ENCODE data around the gene USP25.

Gene USP25

DNA sequence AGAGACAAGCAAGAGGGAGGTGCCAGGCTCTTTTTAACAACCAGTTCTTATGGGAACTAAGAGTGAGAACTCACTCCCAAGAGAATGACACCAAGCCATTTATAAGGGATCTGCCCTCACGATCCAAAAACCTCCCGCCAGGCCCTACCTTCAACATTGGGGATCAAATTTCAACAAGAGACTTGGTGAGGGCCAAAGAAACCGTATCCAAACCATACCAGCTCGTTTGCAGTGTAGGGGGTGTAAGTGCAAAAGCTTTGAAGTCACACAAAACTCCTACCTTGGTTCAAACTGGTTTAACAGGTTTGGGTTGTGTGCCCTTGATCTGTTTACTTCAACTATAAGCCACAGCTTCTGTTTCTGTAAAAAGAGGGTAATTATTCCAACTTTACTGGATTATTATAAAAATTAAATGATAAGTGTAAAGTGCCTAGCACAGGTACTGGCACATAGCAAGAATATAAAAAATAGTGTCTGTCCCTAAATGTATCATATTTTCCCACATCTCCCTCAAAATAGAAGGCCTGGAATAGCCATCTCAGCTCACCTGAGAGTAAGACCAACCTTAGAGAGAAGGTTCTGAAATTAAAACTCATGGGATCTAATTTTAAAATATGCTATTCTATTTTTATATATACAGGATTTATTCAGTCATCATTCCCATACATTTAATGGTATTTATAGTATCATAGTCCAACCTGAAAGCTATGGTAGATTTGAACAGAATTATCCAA lies 7.0 kb upstream of the USP25 start:
- TF ChIP-seq POLR2AphosphoS5 (IDR thresholded peaks at IDR 0.05; ENCODE audit: low read depth) = no peak
- TF ChIP-seq, protein P1, sequence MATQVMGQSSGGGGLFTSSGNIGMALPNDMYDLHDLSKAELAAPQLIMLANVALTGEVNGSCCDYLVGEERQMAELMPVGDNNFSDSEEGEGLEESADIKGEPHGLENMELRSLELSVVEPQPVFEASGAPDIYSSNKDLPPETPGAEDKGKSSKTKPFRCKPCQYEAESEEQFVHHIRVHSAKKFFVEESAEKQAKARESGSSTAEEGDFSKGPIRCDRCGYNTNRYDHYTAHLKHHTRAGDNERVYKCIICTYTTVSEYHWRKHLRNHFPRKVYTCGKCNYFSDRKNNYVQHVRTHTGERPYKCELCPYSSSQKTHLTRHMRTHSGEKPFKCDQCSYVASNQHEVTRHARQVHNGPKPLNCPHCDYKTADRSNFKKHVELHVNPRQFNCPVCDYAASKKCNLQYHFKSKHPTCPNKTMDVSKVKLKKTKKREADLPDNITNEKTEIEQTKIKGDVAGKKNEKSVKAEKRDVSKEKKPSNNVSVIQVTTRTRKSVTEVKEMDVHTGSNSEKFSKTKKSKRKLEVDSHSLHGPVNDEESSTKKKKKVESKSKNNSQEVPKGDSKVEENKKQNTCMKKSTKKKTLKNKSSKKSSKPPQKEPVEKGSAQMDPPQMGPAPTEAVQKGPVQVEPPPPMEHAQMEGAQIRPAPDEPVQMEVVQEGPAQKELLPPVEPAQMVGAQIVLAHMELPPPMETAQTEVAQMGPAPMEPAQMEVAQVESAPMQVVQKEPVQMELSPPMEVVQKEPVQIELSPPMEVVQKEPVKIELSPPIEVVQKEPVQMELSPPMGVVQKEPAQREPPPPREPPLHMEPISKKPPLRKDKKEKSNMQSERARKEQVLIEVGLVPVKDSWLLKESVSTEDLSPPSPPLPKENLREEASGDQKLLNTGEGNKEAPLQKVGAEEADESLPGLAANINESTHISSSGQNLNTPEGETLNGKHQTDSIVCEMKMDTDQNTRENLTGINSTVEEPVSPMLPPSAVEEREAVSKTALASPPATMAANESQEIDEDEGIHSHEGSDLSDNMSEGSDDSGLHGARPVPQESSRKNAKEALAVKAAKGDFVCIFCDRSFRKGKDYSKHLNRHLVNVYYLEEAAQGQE (IDR thresholded peaks at IDR 0.05; ENCODE audit: insufficient replicate concordance, low read depth) = no peak
- no peak for TF ChIP-seq SPI1 (IDR thresholded peaks at IDR 0.05; ENCODE audit: borderline replicate concordance, low read depth)
- no peak for TF ChIP-seq GABPA (IDR thresholded peaks at IDR 0.05; ENCODE audit: low read depth)
- TF ChIP-seq, protein P2, sequence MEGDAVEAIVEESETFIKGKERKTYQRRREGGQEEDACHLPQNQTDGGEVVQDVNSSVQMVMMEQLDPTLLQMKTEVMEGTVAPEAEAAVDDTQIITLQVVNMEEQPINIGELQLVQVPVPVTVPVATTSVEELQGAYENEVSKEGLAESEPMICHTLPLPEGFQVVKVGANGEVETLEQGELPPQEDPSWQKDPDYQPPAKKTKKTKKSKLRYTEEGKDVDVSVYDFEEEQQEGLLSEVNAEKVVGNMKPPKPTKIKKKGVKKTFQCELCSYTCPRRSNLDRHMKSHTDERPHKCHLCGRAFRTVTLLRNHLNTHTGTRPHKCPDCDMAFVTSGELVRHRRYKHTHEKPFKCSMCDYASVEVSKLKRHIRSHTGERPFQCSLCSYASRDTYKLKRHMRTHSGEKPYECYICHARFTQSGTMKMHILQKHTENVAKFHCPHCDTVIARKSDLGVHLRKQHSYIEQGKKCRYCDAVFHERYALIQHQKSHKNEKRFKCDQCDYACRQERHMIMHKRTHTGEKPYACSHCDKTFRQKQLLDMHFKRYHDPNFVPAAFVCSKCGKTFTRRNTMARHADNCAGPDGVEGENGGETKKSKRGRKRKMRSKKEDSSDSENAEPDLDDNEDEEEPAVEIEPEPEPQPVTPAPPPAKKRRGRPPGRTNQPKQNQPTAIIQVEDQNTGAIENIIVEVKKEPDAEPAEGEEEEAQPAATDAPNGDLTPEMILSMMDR (IDR thresholded peaks at IDR 0.05; ENCODE audit: insufficient read depth, low read length) = no peak
- Histone ChIP-seq H3K27me3 (ENCODE audit: insufficient read depth, poor library complexity, severe bottlenecking) (no peaks in the 10 kb centered on the region), H3K27ac (replicated peaks) (no peak overlapping the region), H3K4me3 (replicated peaks; ENCODE audit: insufficient read depth, low read length) (no peak overlapping the region)
- DNase-seq (ENCODE audit: low read depth in 1 of 2, low spot score in 1 of 2) = no peak

DNA sequence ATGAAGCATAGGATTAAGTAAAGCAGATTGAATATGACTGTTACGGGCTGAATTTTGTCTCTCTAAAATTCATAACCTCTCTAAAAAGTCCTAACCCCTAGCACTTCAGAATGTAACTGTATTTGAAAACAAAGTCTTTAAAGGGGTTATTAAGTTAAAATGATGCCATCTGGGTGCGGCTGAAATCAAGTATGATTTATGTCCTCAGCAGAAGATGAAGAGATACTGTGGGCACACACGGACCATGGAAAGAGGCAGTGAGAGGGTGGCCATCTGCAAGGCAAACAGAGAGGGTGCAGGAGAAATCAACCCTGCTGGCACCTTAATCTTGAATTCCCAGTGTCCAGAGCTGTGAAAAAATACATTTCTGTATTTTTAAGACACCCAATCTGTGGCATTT lies 3.8 kb upstream of the USP25 start:
- no peak overlapping the region for H3K27ac ChIP-seq (replicated peaks)
- H3K4me3 ChIP-seq (replicated peaks; ENCODE audit: insufficient read depth, low read length) = no peak overlapping the region
- DNase-seq (ENCODE audit: low read depth in 1 of 2, low spot score in 1 of 2) = no peak
- no peak for TF ChIP-seq GABPA (IDR thresholded peaks at IDR 0.05; ENCODE audit: low read depth)
- TF ChIP-seq POLR2AphosphoS5 (IDR thresholded peaks at IDR 0.05; ENCODE audit: low read depth) = no peak
- TF ChIP-seq SPI1 (IDR thresholded peaks at IDR 0.05; ENCODE audit: borderline replicate concordance, low read depth) = no peak
- TF ChIP-seq, protein P2 (IDR thresholded peaks at IDR 0.05; ENCODE audit: insufficient read depth, low read length) = no peak
- TF ChIP-seq, protein P1 (IDR thresholded peaks at IDR 0.05; ENCODE audit: insufficient replicate concordance, low read depth) = no peak
- H3K27me3 ChIP-seq (ENCODE audit: insufficient read depth, poor library complexity, severe bottlenecking) = no peaks in the 10 kb centered on the region

DNA sequence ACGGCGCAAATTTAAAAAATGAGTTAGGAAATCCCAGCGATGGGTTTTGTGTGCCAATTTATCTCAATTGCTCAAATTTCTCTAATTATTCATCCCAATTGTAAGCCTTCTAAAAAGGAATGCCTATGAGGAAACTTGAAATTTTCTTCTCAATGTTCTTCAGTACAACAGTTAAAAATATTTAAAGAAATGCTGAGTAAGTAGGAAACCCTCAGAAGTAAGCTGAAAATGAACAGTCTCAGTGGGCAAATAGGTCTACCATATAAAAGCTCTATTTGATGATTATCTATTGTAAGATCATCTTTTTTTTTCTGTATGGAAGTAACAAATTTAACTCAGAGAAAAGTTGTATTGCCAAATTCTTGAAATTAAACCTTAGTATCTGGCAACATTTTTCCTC lies 1.7 kb upstream of the USP25 start:
- Histone ChIP-seq H3K27me3 (ENCODE audit: insufficient read depth, poor library complexity, severe bottlenecking) (no peaks in the 10 kb centered on the region), H3K4me3 (replicated peaks; ENCODE audit: insufficient read depth, low read length) (no peak overlapping the region), H3K27ac (replicated peaks) (no peak overlapping the region)
- DNase-seq (ENCODE audit: low read depth in 1 of 2, low spot score in 1 of 2) = no peak
- TF ChIP-seq GABPA (IDR thresholded peaks at IDR 0.05; ENCODE audit: low read depth) = no peak
- TF ChIP-seq, protein P1 (IDR thresholded peaks at IDR 0.05; ENCODE audit: insufficient replicate concordance, low read depth) = no peak
- no peak for TF ChIP-seq SPI1 (IDR thresholded peaks at IDR 0.05; ENCODE audit: borderline replicate concordance, low read depth)
- TF ChIP-seq, protein P2 (IDR thresholded peaks at IDR 0.05; ENCODE audit: insufficient read depth, low read length) = no peak
- no peak for TF ChIP-seq POLR2AphosphoS5 (IDR thresholded peaks at IDR 0.05; ENCODE audit: low read depth)
